Endothelial cell of umbilical vein (primary cell): ENCODE data around the gene UBASH3B.

Experiments used
- MYC ChIP-seq: IDR thresholded peaks from one replicate; pipeline ENCODE4 v1.6.1; 2011; ENCODE audit warnings: mild to moderate bottlenecking, low read depth, low read length
- POLR2A ChIP-seq: IDR thresholded peaks from 2 replicates; pipeline ENCODE4 v1.6.1; 2012; ENCODE audit warnings: low read depth, mild to moderate bottlenecking, control low read depth, low read length
- TF ChIP-seq, protein P1 (sequence below): IDR thresholded peaks from 2 replicates; pipeline ENCODE4 v1.6.1; 2011; ENCODE audit not compliant: insufficient read depth, insufficient read length

DNA sequence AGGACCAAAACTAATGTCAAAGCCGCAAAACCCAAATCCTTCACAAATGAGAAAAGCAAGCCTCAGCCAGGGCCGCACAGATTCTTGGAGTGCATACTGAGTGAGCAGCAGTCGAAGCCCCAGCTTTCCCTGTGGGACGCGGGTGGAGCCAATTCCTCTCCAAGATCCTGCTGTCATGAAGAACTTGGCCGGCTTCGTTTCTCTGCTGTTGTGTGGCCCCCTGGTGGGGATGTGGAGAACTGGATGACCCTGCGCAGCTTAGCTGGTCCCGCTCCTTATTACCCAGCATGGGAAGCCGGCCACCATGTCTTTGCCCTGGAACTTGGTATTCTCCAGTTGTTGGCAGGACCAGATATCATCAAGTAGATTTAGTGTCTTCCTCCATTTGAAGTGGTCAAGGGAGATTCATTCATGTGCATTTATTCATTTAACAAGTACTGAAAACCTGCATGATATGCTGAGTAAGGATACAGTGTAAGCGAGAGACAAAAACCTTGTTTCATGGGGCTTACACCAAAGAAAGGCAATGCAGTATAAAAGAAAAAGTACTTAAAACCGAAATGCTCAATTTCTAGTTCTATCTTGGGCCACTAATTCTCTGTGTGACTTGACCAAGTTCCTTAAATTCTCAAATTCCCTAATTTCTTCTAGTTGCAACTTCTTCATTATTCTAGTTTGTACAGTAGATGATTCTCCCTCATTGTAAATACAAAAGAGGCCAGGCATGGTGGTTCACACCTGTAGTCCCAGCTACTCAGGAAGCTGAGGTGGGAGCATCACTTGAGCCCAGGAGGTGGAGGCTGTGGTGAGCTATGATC lies 126.1 kb downstream of the UBASH3B start:
- TF ChIP-seq, protein P1, sequence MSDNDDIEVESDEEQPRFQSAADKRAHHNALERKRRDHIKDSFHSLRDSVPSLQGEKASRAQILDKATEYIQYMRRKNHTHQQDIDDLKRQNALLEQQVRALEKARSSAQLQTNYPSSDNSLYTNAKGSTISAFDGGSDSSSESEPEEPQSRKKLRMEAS: no peak
- TF ChIP-seq MYC (no peak), POLR2A (no peak)
